ENCODE results near the gene HEXA. TPM values are rescaled to one million over a fixed set of nuclear protein-coding genes. Genes with fewer than 3 reads are reported as not detected.

HEXA gene
- total RNA-seq, 1 donor from 2014 or later: 91.3 TPM

DNA sequence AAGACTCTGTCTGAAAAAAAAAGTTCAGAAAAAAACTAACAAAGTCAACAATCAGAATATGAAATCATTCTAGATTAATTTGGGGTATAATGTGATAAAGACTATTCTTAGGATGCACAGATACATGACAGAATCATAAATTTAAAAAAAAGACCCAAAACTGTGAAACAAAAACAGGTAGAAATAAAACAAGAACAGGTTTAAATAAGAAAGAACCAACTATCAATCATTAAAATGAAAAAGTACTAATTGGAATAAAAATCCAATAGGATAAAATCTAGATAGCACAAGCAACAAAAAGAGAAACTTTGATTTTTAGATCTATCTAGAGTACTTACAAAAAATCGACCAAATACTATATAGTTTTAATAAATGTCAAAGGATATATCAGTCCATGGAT lies 35.7 kb upstream of the HEXA start:
- DNase-seq (ENCODE audit: extremely low spot score, unreplicated experiment): no peak
- no peak for TF ChIP-seq CTCF (conservative IDR thresholded peaks at IDR 0.05)
- H3K27ac Mint-ChIP-seq: no peak overlapping the region
- no peaks in the 10 kb centered on the region for H3K4me1 Mint-ChIP-seq (ENCODE audit: unreplicated experiment)
- no peaks in the 10 kb centered on the region for H3K9me3 Mint-ChIP-seq
- H3K4me3 Mint-ChIP-seq: no peak overlapping the region
- no peaks in the 10 kb centered on the region for H3K36me3 Mint-ChIP-seq
- peaks cover 47% of the 10 kb centered on the region for H3K27me3 Mint-ChIP-seq

DNA sequence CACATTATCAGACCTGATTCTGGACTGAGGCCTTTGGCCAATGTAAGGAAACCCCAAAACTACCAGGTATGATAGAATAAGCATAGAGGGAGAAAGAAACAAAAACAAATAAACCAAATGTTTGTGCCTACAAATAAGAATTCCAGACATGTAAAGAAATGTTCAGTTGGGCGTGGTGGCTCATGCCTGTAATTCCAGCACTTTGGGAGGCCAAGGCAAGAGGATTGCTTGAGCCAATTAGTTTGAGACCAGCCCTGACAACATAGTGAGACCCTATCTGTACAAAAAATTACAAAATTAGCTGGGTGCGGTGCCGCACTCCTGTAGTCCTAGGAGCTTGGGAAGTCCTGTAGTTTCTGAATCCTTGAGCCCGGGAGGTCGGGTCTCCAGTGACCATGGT lies 35.3 kb upstream of the HEXA start:
- DNase-seq (ENCODE audit: extremely low spot score, unreplicated experiment): no peak
- Mint-ChIP-seq H3K36me3 (no peaks in the 10 kb centered on the region), H3K27ac (no peak overlapping the region), H3K4me3 (no peak overlapping the region), H3K27me3 (peaks cover 51% of the 10 kb centered on the region), H3K9me3 (no peaks in the 10 kb centered on the region), H3K4me1 (ENCODE audit: unreplicated experiment) (no peaks in the 10 kb centered on the region)
- TF ChIP-seq CTCF (conservative IDR thresholded peaks at IDR 0.05): no peak

GRCh38 chr15:72406936-72407335 lies 31.1 kb upstream of the HEXA start:
- Mint-ChIP-seq H3K9me3 (no peaks in the 10 kb centered on the region), H3K27ac (no peak overlapping the region), H3K27me3 (peaks cover 79% of the 10 kb centered on the region)

DNA sequence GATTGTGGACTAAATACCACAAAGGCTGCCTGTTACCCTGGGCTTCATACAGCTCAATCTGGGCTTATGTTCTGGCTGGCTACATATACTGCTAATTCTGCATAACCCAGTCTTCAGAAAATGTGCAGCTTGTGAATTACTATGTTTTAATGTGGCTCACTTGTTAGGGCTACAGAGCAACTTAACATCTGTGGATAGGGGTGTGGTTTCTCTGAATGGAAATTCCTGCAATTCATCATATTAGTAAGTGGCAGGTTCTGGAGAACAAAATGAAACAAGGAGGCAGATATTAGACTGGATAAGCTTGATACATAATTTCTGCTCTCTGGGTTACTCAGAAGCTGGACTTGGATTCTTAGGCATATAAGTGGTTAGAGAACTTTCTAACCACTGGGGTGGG lies 29.0 kb upstream of the HEXA start:
- Mint-ChIP-seq H3K4me3 (no peak overlapping the region), H3K27me3 (peaks cover 91% of the 10 kb centered on the region), H3K27ac (no peak overlapping the region), H3K9me3 (no peaks in the 10 kb centered on the region), H3K4me1 (ENCODE audit: unreplicated experiment) (no peaks in the 10 kb centered on the region), H3K36me3 (no peaks in the 10 kb centered on the region)
- no peak for DNase-seq (ENCODE audit: extremely low spot score, unreplicated experiment)
- no peak for TF ChIP-seq CTCF (conservative IDR thresholded peaks at IDR 0.05)

More at GRCh38 chr15:72406936-72407335, 31.1 kb upstream of the HEXA start:
- Mint-ChIP-seq H3K4me1 (ENCODE audit: unreplicated experiment) (no peaks in the 10 kb centered on the region), H3K36me3 (no peaks in the 10 kb centered on the region), H3K4me3 (no peak overlapping the region)
- DNase-seq (ENCODE audit: extremely low spot score, unreplicated experiment): no peak
- TF ChIP-seq CTCF (conservative IDR thresholded peaks at IDR 0.05): no peak

DNA sequence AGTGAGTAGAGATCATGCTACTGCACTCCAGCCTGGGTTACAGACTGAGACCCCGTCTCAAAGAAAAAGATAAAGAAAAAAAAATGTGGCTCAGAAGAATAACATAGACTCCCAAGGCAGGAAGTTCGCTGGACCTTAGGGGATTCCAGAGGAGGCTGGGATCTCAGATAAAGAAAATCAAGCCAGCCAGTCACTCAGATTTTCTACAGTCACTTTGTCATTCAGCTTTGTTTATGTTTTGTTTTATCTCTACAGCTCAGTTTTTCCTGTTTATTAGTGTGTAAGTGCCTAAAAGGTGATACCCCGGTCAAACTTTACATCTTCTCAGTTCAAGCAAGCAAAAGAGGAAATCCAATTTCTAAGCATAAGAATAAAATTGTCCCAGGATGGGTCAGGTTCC lies 28.5 kb upstream of the HEXA start:
- Mint-ChIP-seq H3K4me1 (ENCODE audit: unreplicated experiment) (no peaks in the 10 kb centered on the region), H3K27me3 (peaks cover 90% of the 10 kb centered on the region), H3K4me3 (no peak overlapping the region), H3K27ac (no peak overlapping the region), H3K9me3 (no peaks in the 10 kb centered on the region), H3K36me3 (no peaks in the 10 kb centered on the region)
- DNase-seq (ENCODE audit: extremely low spot score, unreplicated experiment): no peak
- no peak for TF ChIP-seq CTCF (conservative IDR thresholded peaks at IDR 0.05)

DNA sequence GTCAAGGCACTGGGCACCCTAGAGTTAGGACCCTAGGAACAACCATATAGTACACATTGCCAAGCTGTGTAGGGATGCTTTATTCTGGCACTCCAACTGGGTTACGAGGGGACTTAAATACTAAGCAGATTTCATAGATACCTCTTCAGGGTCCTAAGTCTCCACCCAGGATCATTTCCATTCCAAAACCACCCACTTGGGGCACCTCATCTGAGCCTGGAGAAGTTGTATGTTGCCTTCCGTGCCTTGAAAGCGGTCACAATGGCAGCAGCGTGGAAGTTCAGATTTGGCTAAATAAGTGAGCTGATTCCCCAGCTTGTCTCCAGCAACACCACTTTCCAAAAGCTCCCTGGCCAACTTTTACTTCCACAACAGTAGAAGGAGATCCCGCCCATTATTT lies 26.9 kb upstream of the HEXA start:
- DNase-seq (ENCODE audit: extremely low spot score, unreplicated experiment): no peak
- no peak overlapping the region for H3K4me3 Mint-ChIP-seq
- H3K27me3 Mint-ChIP-seq: peaks cover 86% of the 10 kb centered on the region
- H3K36me3 Mint-ChIP-seq: no peaks in the 10 kb centered on the region
- no peak for TF ChIP-seq CTCF (conservative IDR thresholded peaks at IDR 0.05)
- H3K9me3 Mint-ChIP-seq: no peaks in the 10 kb centered on the region
- H3K4me1 Mint-ChIP-seq (ENCODE audit: unreplicated experiment): no peaks in the 10 kb centered on the region
- H3K27ac Mint-ChIP-seq: no peak overlapping the region
